ENCODE data around the gene PSMC1. TPM values are rescaled to one million over a fixed set of nuclear protein-coding genes. Genes with fewer than 3 reads are reported as not detected.
"Not testable (repeated sequence)": the region's sequence is repeated elsewhere in the genome, so short reads cannot be mapped to it uniquely, and the experiment has no call there.

The PSMC1 gene
- total RNA-seq, result 100 to 1,000 TPM in 2 of 3 donors, 10 to 100 TPM in 1; 74.4 to 170 (median 117) TPM

GRCh38 chr14:90256354-90257131 lies at the start of gene PSMC1:
TSS of gene PSMC1 (plus strand) at chr14:90256553. CDS start at chr14:90256598, 45 bp downstream.
- H3K36me3 ChIP-seq, result no peaks in the 10 kb centered on the region
- DNase-seq (ENCODE audit: low spot score in 2 of 2), result peak; percentile 82 to 84
- TF ChIP-seq POLR2AphosphoS5 (IDR thresholded peaks at IDR 0.05) (peak; percentile 85 to 93 (median 92)), CTCF (IDR thresholded peaks at IDR 0.05) (no peak)
- peak within 1 kb of the TSS; percentile 89 to 95 (median 92) for H3K4me3 ChIP-seq
- no peaks in the 10 kb centered on the region for H3K4me1 ChIP-seq
- intact Hi-C loops (cut with DNase I; ENCODE audit: low total_unique reads), result no loop called here
- H3K27ac ChIP-seq, result peak within 1 kb of the TSS; percentile 81 to 84
- no peaks in the 10 kb centered on the region for H3K9me3 ChIP-seq
- peaks cover 0 to 7% of the 10 kb centered on the region in 2 donors for H3K27me3 ChIP-seq

GRCh38 chr14:90213099-90213748 lies 43.1 kb upstream of the PSMC1 start:
- Histone ChIP-seq H3K36me3 (no peaks in the 10 kb centered on the region), H3K4me3 (no peak overlapping the region)
- TF ChIP-seq POLR2AphosphoS5 (IDR thresholded peaks at IDR 0.05) (no peak), POLR2A (IDR thresholded peaks at IDR 0.05) (no peak), CTCF (IDR thresholded peaks at IDR 0.05) (no peak)

GRCh38 chr14:90228478-90228877 lies 27.9 kb upstream of the PSMC1 start:
- Histone ChIP-seq H3K36me3 (no peaks in the 10 kb centered on the region), H3K27ac (no peak overlapping the region), H3K27me3 (no peaks in the 10 kb centered on the region), H3K4me3 (no peak overlapping the region), H3K9me3 (peaks cover 0 to 3% of the 10 kb centered on the region in 2 donors), H3K4me1 (no peaks in the 10 kb centered on the region)
- intact Hi-C loops (cut with DNase I; ENCODE audit: low total_unique reads), result no loop called here
- TF ChIP-seq CTCF (IDR thresholded peaks at IDR 0.05) (no peak), POLR2A (IDR thresholded peaks at IDR 0.05) (no peak), POLR2AphosphoS5 (IDR thresholded peaks at IDR 0.05) (no peak)
- DNase-seq (ENCODE audit: low spot score in 2 of 2), result no peak

More at GRCh38 chr14:90213099-90213748, 43.1 kb upstream of the PSMC1 start:
- Histone ChIP-seq H3K9me3 (peaks cover 8 to 12% of the 10 kb centered on the region in 2 donors), H3K27me3 (no peaks in the 10 kb centered on the region), H3K27ac (no peak overlapping the region), H3K4me1 (no peaks in the 10 kb centered on the region)
- intact Hi-C loops (cut with DNase I; ENCODE audit: low total_unique reads), result no loop called here
- DNase-seq (ENCODE audit: low spot score in 2 of 2), result no peak

- H3K4me3 ChIP-seq; H3K27ac ChIP-seq; DNase-seq (ENCODE audit: low spot score in 2 of 2); H3K27me3 ChIP-seq; intact Hi-C loops (cut with DNase I; ENCODE audit: low total_unique reads); H3K9me3 ChIP-seq; H3K36me3 ChIP-seq; H3K4me1 ChIP-seq: not testable (repeated sequence)
These were observed 26.4 kb upstream of the PSMC1 start for GRCh38 chr14:90229942-90230341.

GRCh38 chr14:90235179-90235976 lies 21.0 kb upstream of the PSMC1 start:
- Histone ChIP-seq H3K4me3 (no peak overlapping the region), H3K4me1 (no peaks in the 10 kb centered on the region), H3K27me3 (peaks cover 0 to 8% of the 10 kb centered on the region in 2 donors), H3K27ac (no peak overlapping the region), H3K9me3 (peaks cover 30 to 40% of the 10 kb centered on the region in 2 donors), H3K36me3 (no peaks in the 10 kb centered on the region)
- peak in 1 of 2 donors; percentile 69 for DNase-seq (ENCODE audit: low spot score in 2 of 2)
- peak; percentile 59 to 73 (median 68) for TF ChIP-seq CTCF (IDR thresholded peaks at IDR 0.05)
- TF ChIP-seq POLR2AphosphoS5 (IDR thresholded peaks at IDR 0.05), result no peak
- no peak for TF ChIP-seq POLR2A (IDR thresholded peaks at IDR 0.05)
- intact Hi-C loops (cut with DNase I; ENCODE audit: low total_unique reads), result loop anchor here (5.0 kb wide), 1 partner anchor 462 kb away; no protein-coding TSS in a partner anchor
